Gastroesophageal sphincter (tissue), 4 donors: ENCODE data around the gene COPS9. TPM values are rescaled to one million over a fixed set of nuclear protein-coding genes. Genes with fewer than 3 reads are reported as not detected.

Experiments
- ATAC-seq: fragments of 150-250 bp; one replicate; pipeline ENCODE4 v1.9.1; 2016; ENCODE audit warnings: mild to moderate bottlenecking, moderate library complexity
- H3K27ac ChIP-seq, 4 donors: fragments of 200-600 bp; sonication (generic) in 3 of 4; 1 replicate in 3 of 4; 2 replicates in 1 of 4; pipeline ENCODE4 v1.5.1; 2016 to 2019
- H3K27me3 ChIP-seq: fragments of 200-600 bp; sonication (generic); one replicate; pipeline ENCODE4 v1.5.1; 2019
- H3K36me3 ChIP-seq, 2 donors: fragments of 200-600 bp; sonication (generic); one replicate each; pipeline ENCODE4 v1.5.1; 2019; ENCODE audit warnings: control low read depth in 1 of 2
- H3K4me1 ChIP-seq, 3 donors: fragments of 200-600 bp; sonication (generic); 1 replicate in 2 of 3; 2 replicates in 1 of 3; pipeline ENCODE4 v1.5.1; 2016 to 2019; ENCODE audit warnings: control low read depth in 2 of 3
- H3K4me3 ChIP-seq, 2 donors: fragments of 200-600 bp; sonication (generic); one replicate each; pipeline ENCODE4 v1.5.1; 2019; ENCODE audit warnings: mild to moderate bottlenecking in 1 of 2, moderate library complexity in 1 of 2
- H3K9me3 ChIP-seq, 3 donors: fragments of 200-600 bp; sonication (generic); one replicate each; pipeline ENCODE4 v1.5.1; 2017 to 2019; ENCODE audit warnings: control low read depth in 2 of 3
- CTCF ChIP-seq, 4 experiments: fragments of 200-600 bp in 2 of 4; fragments of 450-650 bp in 2 of 4; sonication (generic) in 1 of 4; IDR thresholded peaks; one replicate each; pipeline ENCODE4 v1.5.1; 2017 to 2019; ENCODE audit warnings: antibody characterized with exemption in 4 of 4, mild to moderate bottlenecking in 2 of 4, moderate library complexity in 2 of 4
- EP300 ChIP-seq: sonication (generic); formaldehyde crosslinking; IDR thresholded peaks from one replicate; pipeline ENCODE4 v1.6.1; 2017; ENCODE audit warnings: antibody characterized with exemption, mild to moderate bottlenecking
- POLR2A ChIP-seq, 2 donors: fragments of 450-650 bp; IDR thresholded peaks; one replicate each; pipeline ENCODE4 v1.6.1; 2017; ENCODE audit warnings: antibody characterized with exemption in 2 of 2, mild to moderate bottlenecking in 2 of 2, moderate library complexity in 1 of 2
- POLR2AphosphoS5 ChIP-seq: sonication (generic); formaldehyde crosslinking; IDR thresholded peaks from one replicate; pipeline ENCODE4 v1.6.1; 2017; ENCODE audit warnings: antibody characterized with exemption
- WGBS, 2 donors: methylation state at CpG; one replicate each; pipeline ENCODE4 v1.1.5; 2018; ENCODE audit warnings: low coverage in 1 of 2; 5-methylcytosine and 5-hydroxymethylcytosine counted together
- total RNA-seq, 4 donors: library from RNA; depleted of rRNA; stranded (reverse); fragments of >200 nt; gene quantifications; one replicate each; pipeline ENCODE4 v1.1.0, GENCODE V29; 2016

COPS9 gene
- total RNA-seq, 4 donors from 2014 or later = 151 to 252 (median 169) TPM

- no peak for ATAC-seq
- Histone ChIP-seq H3K27me3 (peaks cover 79% of the 10 kb centered on the region), H3K9me3 (no peaks in the 10 kb centered on the region), H3K27ac (no peak overlapping the region), H3K36me3 (no peaks in the 10 kb centered on the region), H3K4me1 (no peaks in the 10 kb centered on the region), H3K4me3 (no peak overlapping the region)
- TF ChIP-seq POLR2A (IDR thresholded peaks at IDR 0.05) = no peak
- no peak for TF ChIP-seq EP300
- TF ChIP-seq CTCF (IDR thresholded peaks at IDR 0.05) = no peak
- TF ChIP-seq POLR2AphosphoS5 = no peak
- 40% methylated on average over 4 of the region's 4 CpGs; no CpG with 5 or more reads in 1 of the 2 donors for WGBS, 2 donors
Measured at GRCh38 chr2:240165661-240166060, 29.6 kb upstream of the COPS9 start.

GRCh38 chr2:240165034-240165433, 28.9 kb upstream of the COPS9 start:
- Histone ChIP-seq H3K4me3 (no peak overlapping the region), H3K27ac (no peak overlapping the region), H3K9me3 (no peaks in the 10 kb centered on the region), H3K4me1 (no peaks in the 10 kb centered on the region), H3K27me3 (peaks cover 84% of the 10 kb centered on the region), H3K36me3 (no peaks in the 10 kb centered on the region)
- 60% methylated on average over 1 of the region's 10 CpGs; no CpG with 5 or more reads in 1 of the 2 donors for WGBS, 2 donors
- TF ChIP-seq POLR2AphosphoS5 (no peak), CTCF (IDR thresholded peaks at IDR 0.05) (no peak), POLR2A (IDR thresholded peaks at IDR 0.05) (no peak), EP300 (no peak)
- no peak for ATAC-seq

GRCh38 chr2:240164586-240164985, 28.5 kb upstream of the COPS9 start:
- Histone ChIP-seq H3K36me3 (no peaks in the 10 kb centered on the region), H3K9me3 (no peaks in the 10 kb centered on the region), H3K27ac (no peak overlapping the region), H3K4me1 (no peaks in the 10 kb centered on the region), H3K27me3 (peaks cover 84% of the 10 kb centered on the region), H3K4me3 (no peak overlapping the region)
- TF ChIP-seq POLR2AphosphoS5 = no peak
- no peak for TF ChIP-seq EP300
- TF ChIP-seq CTCF (IDR thresholded peaks at IDR 0.05) = no peak
- no peak for TF ChIP-seq POLR2A (IDR thresholded peaks at IDR 0.05)
- 17 to 29% methylated on average over 1 to 2 of the region's 5 CpGs for WGBS, 2 donors
- ATAC-seq = no peak

GRCh38 chr2:240163844-240164574, 27.9 kb upstream of the COPS9 start:
- no peak overlapping the region for H3K4me3 ChIP-seq
- no peaks in the 10 kb centered on the region for H3K9me3 ChIP-seq
- peaks cover 83% of the 10 kb centered on the region for H3K27me3 ChIP-seq
- ATAC-seq = no peak
- no peak overlapping the region for H3K27ac ChIP-seq
- TF ChIP-seq CTCF (IDR thresholded peaks at IDR 0.05) (no peak), POLR2AphosphoS5 (no peak), POLR2A (IDR thresholded peaks at IDR 0.05) (no peak), EP300 (no peak)
- H3K36me3 ChIP-seq = no peaks in the 10 kb centered on the region
- H3K4me1 ChIP-seq = no peaks in the 10 kb centered on the region
- WGBS, 2 donors = 78 to 83% methylated on average over 4 of the region's 4 CpGs
